HepG2 (cell line): Measurements from ENCODE around the gene MAP3K2. TPM values are rescaled to one million over a fixed set of nuclear protein-coding genes. Genes with fewer than 3 reads are reported as not detected.

ENCODE experiments used
- AKNA ChIP-seq: sonication (generic); formaldehyde crosslinking; IDR thresholded peaks from 2 replicates; pipeline ENCODE4 v1.4.0; 2020; ENCODE audit warnings: missing genetic modification reagents, borderline replicate concordance
- ATF7 ChIP-seq, 2 experiments: fragments of 450-650 bp in 1 of 2; sonication (generic) in 1 of 2; formaldehyde crosslinking in 1 of 2; IDR thresholded peaks; 2 replicates each; pipeline versions ENCODE4 v1.4.0 to v1.6.1; 2016 to 2020; ENCODE audit warnings: antibody characterized with exemption in 1 of 2, mild to moderate bottlenecking in 1 of 2, missing genetic modification reagents in 1 of 2
- SOX6 ChIP-seq, 2 experiments: fragments of 450-650 bp in 1 of 2; sonication (generic) in 1 of 2; formaldehyde crosslinking in 1 of 2; IDR thresholded peaks; 2 replicates each; pipeline versions ENCODE4 v1.4.0 to v1.6.1; 2017 to 2020; ENCODE audit warnings: antibody characterized with exemption in 1 of 2, mild to moderate bottlenecking in 1 of 2, missing genetic modification reagents in 1 of 2
- SYNCRIP ChIP-seq: fragments of 200-400 bp; formaldehyde crosslinking; IDR thresholded peaks from 2 replicates; pipeline ENCODE4 v1.6.1; 2018; ENCODE audit warnings: mild to moderate bottlenecking, low read depth, low read length; ENCODE audit not compliant: insufficient read depth
- ZC3H13 ChIP-seq: sonication (generic); formaldehyde crosslinking; IDR thresholded peaks from 2 replicates; pipeline ENCODE4 v1.8.1; 2023; ENCODE audit warnings: mild to moderate bottlenecking, missing genetic modification reagents, moderate library complexity
- ZFP37 ChIP-seq: sonication (generic); formaldehyde crosslinking; IDR thresholded peaks from 2 replicates; pipeline ENCODE4 v1.4.0; 2020; ENCODE audit warnings: missing genetic modification reagents, borderline replicate concordance
- ZNF264 ChIP-seq: sonication (generic); formaldehyde crosslinking; IDR thresholded peaks from 2 replicates; pipeline ENCODE4 v1.4.0; 2020; ENCODE audit warnings: missing genetic modification reagents
- ZNF3 ChIP-seq: IDR thresholded peaks from 2 replicates; pipeline ENCODE4 v1.7.0; 2017; ENCODE audit warnings: inconsistent platforms
- ZNF335 ChIP-seq: sonication (generic); formaldehyde crosslinking; IDR thresholded peaks from 2 replicates; pipeline ENCODE4 v1.4.0; 2020; ENCODE audit warnings: missing genetic modification reagents
- ZNF550 ChIP-seq: sonication (generic); formaldehyde crosslinking; IDR thresholded peaks from 2 replicates; pipeline ENCODE4 v1.4.0; 2020; ENCODE audit warnings: mild to moderate bottlenecking, missing genetic modification reagents, borderline replicate concordance
- ZNF724P ChIP-seq: sonication (generic); formaldehyde crosslinking; IDR thresholded peaks from 2 replicates; pipeline ENCODE4 v1.8.0; 2022; ENCODE audit warnings: missing genetic modification reagents, borderline replicate concordance
- ZSCAN31 ChIP-seq: sonication (generic); formaldehyde crosslinking; IDR thresholded peaks from 2 replicates; pipeline ENCODE4 v1.5.0; 2020; ENCODE audit warnings: low read depth, mild to moderate bottlenecking, missing genetic modification reagents
- polyA plus RNA-seq, 8 experiments: library from polyadenylated mRNA; depleted of rRNA in 3 of 8; stranded (reverse) in 7 of 8; unstranded in 1 of 8; fragments of >200 nt; fragmentation: Illumina TruSeq in 4 of 8; extraction: Trizol in 4 of 8; gene quantifications; 2 replicates each; pipeline versions ENCODE4 v1.2.1 to v1.2.3, GENCODE V29; 2011 to 2016; ENCODE audit warnings: low read depth in 4 of 8, missing spikeins in 1 of 8, mixed read lengths in 1 of 8; ENCODE audit not compliant: insufficient read depth in 1 of 8
- total RNA-seq, 5 experiments: library from RNA; depleted of rRNA; stranded (reverse); fragments of >200 nt; fragmentation: Illumina TruSeq; extraction: Trizol; gene quantifications; 2 replicates each; pipeline ENCODE4 v1.2.3, GENCODE V29; 2016; ENCODE audit warnings: low read depth in 1 of 5
- TF ChIP-seq, protein P1 (sequence below): sonication (generic); formaldehyde crosslinking; IDR thresholded peaks from 2 replicates; pipeline ENCODE4 v1.5.1; 2020; ENCODE audit warnings: missing genetic modification reagents, mild to moderate bottlenecking, borderline replicate concordance
- TF ChIP-seq, protein P2 (sequence below): sonication (generic); formaldehyde crosslinking; IDR thresholded peaks from 2 replicates; pipeline ENCODE4 v1.5.0; 2020; ENCODE audit warnings: mild to moderate bottlenecking, missing genetic modification reagents
- TF ChIP-seq, protein P3 (sequence below): sonication (generic); formaldehyde crosslinking; IDR thresholded peaks from 2 replicates; pipeline ENCODE4 v1.9.0; 2022; ENCODE audit warnings: low read depth, missing genetic modification reagents
- TF ChIP-seq, protein P4 (sequence below): sonication (generic); formaldehyde crosslinking; IDR thresholded peaks from 2 replicates; pipeline ENCODE4 v1.8.1; 2023; ENCODE audit warnings: mild to moderate bottlenecking, moderate library complexity, missing genetic modification reagents

MAP3K2 gene
- total and polyA plus RNA-seq, 2 of the 13 experiments (the other 11 are each of a cell fraction or from before 2014, with no cell fraction given): 12.2 to 37.2 TPM

DNA sequence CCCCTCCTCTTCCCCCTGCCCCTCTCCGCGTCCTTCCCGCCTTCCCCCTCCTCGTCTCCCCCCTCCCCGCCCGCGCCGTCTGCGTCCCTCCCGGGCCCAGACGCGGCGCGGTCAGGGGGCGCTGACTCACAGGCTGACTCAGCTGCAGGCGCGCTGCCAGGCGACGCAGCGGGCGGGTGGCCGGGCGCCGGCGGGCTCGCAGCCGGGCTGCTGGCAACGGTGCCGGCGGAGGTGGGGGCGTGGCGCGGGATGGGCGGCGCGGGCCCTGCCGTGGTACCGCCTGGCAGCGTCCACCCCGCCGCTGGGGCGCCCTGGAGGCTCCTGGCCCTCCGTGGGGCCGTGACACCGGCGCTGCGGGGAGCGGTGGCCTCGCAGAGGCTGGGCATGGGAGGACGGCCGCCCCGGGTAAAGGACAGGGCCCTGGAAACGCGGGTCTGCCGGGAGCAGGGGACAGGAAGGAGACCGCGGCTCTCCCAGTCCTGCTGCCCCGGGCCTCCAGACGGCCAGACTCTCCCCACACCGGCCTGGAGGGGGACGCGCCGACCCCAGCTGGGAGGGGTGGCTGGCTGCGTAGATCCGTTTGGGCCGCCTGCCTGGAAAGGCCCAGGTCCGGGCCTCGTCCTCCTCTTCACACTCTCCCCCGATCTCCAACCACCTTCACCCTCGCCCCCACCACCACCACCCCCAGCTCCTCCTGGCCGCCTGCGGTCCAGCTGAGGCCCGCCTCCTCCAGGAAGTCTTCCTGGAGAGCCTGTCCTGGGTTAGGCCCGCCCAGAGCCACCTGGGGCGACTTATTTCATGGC, 20.4 kb upstream of the MAP3K2 start (continued):
- TF ChIP-seq ZSCAN31 (no peak; the same call in 1 of the 2 replicates), ZNF724P (CRISPR knock-in tag) (0 out of 2 replicates have a peak, but pooled peaks have one; percentile 45), AKNA (CRISPR knock-in tag) (no peak), ZNF335 (CRISPR knock-in tag) (no peak), SYNCRIP (no peak), ZNF550 (CRISPR knock-in tag) (no peak), ZC3H13 (no peak), SOX6 (IDR thresholded peaks at IDR 0.05) (no peak), SOX6 (CRISPR knock-in tag; IDR thresholded peaks at IDR 0.05) (peak; percentile 46), ZNF3 (CRISPR knock-in tag) (0 out of 2 replicates have a peak, but pooled peaks have one; percentile 69), ZNF264 (CRISPR knock-in tag) (no peak), ZFP37 (CRISPR knock-in tag) (no peak), ATF7 (IDR thresholded peaks at IDR 0.05) (no peak), ATF7 (CRISPR knock-in tag; IDR thresholded peaks at IDR 0.05) (no peak; the same call in 1 of the 2 replicates)
- TF ChIP-seq, protein P1, sequence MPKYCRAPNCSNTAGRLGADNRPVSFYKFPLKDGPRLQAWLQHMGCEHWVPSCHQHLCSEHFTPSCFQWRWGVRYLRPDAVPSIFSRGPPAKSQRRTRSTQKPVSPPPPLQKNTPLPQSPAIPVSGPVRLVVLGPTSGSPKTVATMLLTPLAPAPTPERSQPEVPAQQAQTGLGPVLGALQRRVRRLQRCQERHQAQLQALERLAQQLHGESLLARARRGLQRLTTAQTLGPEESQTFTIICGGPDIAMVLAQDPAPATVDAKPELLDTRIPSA (CRISPR knock-in tag): no peak
- TF ChIP-seq, protein P2, sequence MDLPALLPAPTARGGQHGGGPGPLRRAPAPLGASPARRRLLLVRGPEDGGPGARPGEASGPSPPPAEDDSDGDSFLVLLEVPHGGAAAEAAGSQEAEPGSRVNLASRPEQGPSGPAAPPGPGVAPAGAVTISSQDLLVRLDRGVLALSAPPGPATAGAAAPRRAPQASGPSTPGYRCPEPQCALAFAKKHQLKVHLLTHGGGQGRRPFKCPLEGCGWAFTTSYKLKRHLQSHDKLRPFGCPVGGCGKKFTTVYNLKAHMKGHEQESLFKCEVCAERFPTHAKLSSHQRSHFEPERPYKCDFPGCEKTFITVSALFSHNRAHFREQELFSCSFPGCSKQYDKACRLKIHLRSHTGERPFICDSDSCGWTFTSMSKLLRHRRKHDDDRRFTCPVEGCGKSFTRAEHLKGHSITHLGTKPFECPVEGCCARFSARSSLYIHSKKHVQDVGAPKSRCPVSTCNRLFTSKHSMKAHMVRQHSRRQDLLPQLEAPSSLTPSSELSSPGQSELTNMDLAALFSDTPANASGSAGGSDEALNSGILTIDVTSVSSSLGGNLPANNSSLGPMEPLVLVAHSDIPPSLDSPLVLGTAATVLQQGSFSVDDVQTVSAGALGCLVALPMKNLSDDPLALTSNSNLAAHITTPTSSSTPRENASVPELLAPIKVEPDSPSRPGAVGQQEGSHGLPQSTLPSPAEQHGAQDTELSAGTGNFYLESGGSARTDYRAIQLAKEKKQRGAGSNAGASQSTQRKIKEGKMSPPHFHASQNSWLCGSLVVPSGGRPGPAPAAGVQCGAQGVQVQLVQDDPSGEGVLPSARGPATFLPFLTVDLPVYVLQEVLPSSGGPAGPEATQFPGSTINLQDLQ (CRISPR knock-in tag): peak; percentile 92
- TF ChIP-seq, protein P3, sequence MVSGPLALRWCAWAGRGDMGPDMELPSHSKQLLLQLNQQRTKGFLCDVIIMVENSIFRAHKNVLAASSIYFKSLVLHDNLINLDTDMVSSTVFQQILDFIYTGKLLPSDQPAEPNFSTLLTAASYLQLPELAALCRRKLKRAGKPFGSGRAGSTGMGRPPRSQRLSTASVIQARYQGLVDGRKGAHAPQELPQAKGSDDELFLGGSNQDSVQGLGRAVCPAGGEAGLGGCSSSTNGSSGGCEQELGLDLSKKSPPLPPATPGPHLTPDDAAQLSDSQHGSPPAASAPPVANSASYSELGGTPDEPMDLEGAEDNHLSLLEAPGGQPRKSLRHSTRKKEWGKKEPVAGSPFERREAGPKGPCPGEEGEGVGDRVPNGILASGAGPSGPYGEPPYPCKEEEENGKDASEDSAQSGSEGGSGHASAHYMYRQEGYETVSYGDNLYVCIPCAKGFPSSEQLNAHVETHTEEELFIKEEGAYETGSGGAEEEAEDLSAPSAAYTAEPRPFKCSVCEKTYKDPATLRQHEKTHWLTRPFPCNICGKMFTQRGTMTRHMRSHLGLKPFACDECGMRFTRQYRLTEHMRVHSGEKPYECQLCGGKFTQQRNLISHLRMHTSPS (CRISPR knock-in tag): peak; percentile 60
- TF ChIP-seq, protein P4, sequence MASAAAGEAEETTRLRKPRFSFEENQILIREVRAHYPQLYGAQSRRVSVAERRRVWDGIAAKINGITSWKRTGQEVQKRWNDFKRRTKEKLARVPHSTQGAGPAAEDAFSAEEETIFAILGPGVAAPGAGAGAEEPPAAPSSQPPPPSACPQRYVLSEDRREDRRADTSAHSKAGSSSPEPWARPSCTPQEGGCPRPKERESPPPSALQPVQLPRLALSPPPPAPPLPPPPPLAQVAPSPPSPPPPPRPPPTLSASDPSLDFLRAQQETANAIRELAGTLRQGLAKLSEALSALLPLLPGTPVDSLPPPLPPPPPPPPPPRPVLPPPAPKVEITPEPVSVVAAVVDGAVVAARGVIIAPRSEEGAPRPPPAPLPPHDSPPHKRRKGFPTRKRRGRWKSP (CRISPR knock-in tag): peak; percentile 36; the same call in 1 of the 2 replicates
